HUES48 (cell line): ENCODE measurements around the gene HNRNPR.

Experiments used
- H3K27ac ChIP-seq: one replicate; pipeline ENCODE4 v1.7.0; 2013; ENCODE audit warnings: low read depth, low read length, inconsistent platforms
- H3K27me3 ChIP-seq: 2 replicates; pipeline ENCODE4 v1.6.1; 2013; ENCODE audit warnings: mild to moderate bottlenecking, low read length; ENCODE audit not compliant: control insufficient read depth, insufficient read depth
- H3K36me3 ChIP-seq: 2 replicates; pipeline ENCODE4 v1.6.1; 2013; ENCODE audit warnings: low read length; ENCODE audit not compliant: control insufficient read depth, insufficient read depth
- H3K4me1 ChIP-seq: 2 replicates; pipeline ENCODE4 v1.6.1; 2013; ENCODE audit warnings: mild to moderate bottlenecking, low read length; ENCODE audit not compliant: control insufficient read depth, insufficient read depth
- H3K4me3 ChIP-seq: 2 replicates; pipeline ENCODE4 v1.5.1; 2013; ENCODE audit warnings: mild to moderate bottlenecking, low read depth, low read length
- H3K9ac ChIP-seq: 2 replicates; pipeline ENCODE4 v1.6.1; 2013; ENCODE audit warnings: mild to moderate bottlenecking, low read depth, low read length, moderate library complexity
- H3K9me3 ChIP-seq: 2 replicates; pipeline ENCODE4 v1.6.1; 2013; ENCODE audit warnings: low read length; ENCODE audit not compliant: control insufficient read depth, insufficient read depth

The HNRNPR gene

DNA sequence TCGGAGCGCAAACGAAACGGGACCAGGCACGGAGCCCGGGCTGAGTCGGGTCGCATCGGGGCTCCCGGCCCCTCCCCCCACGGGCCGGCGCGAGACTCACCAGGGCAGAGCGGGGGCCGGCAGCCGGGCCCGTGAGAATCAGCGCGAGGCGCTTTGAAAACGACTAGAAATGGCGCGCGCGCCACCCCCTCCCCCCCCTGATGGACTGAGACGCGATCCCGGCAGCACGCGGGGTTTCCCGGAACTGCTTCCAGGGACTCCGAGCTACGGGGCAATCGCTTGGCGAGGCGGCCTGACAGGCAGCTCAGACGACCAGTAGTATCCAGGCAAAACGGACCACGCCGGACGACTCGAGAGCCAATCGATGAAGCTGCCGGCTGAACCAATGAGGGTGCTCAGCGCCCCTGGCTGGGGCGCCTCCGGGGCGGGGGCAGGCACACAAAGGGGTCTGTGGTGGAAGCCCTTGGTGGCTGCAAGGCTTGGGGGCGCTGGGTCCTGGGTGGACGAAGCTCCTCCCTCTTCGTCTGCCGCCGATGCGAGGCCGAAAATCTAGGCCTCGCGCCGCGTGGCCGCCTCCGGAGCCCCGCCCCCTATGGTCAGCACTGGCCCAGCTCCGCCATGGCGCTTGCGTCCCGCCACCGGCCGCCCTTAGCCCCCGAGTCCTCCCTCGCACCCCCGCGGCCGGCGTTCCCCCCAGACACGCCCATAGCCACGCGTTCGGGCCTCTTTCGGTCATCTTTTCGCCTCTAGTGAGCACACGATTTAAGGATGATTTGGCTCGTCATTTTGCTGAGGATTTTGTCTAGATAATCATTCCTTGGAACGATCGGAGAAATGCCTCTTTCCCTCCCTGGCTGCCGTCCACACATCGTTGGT lies at the start of gene HNRNPR:
HNRNPR (minus strand) TSS at position 174 of the 876 bp plus-strand sequence. CDS start 3,276 bp downstream, outside the sequence.
- Histone ChIP-seq H3K4me1 (peaks cover 18% of the 10 kb centered on the region), H3K27ac (peak within 1 kb of the TSS; percentile 96), H3K4me3 (peak within 1 kb of the TSS; percentile 98), H3K9me3 (no peaks in the 10 kb centered on the region), H3K36me3 (peaks cover 4% of the 10 kb centered on the region; the same call in 1 of the 2 replicates), H3K27me3 (peaks cover 33% of the 10 kb centered on the region), H3K9ac (peak within 1 kb of the TSS; percentile 88)

- Histone ChIP-seq H3K9ac (no peak overlapping the region), H3K27ac (no peak overlapping the region), H3K4me1 (peaks cover 12% of the 10 kb centered on the region), H3K4me3 (no peak overlapping the region), H3K9me3 (no peaks in the 10 kb centered on the region), H3K27me3 (peaks cover 93% of the 10 kb centered on the region), H3K36me3 (no peaks in the 10 kb centered on the region)
Measured at GRCh38 chr1:23393706-23394105, 49.6 kb upstream of the HNRNPR start.

DNA sequence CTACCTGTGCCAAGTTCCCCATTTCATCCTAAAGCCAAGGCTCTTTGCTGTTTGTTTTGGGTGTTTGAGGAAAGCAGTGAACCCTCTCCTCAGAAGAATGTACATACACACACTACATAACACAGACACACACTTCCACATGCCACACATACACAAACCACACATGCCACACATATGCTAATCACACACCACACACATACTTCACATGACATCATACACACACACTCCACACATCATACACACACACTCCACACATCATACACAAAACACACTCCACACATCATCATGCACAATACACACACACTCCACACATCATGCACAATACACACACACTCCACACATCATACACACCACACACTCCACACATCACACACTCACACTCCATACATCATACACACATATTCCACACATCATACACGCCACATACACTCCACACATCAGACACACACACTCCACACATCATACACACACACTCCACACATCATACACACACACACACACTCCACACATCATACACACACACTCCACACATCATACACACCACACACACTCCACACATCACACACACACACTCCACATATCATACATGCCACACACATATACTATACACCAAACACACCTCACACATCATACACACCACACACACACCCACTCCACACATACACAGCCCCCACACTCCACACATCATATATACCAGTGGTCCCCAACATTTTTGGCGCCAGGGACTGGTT lies 48.2 kb upstream of the HNRNPR start:
- Histone ChIP-seq H3K27me3 (peaks cover 90% of the 10 kb centered on the region), H3K9ac (no peak overlapping the region), H3K9me3 (no peaks in the 10 kb centered on the region), H3K4me3 (no peak overlapping the region), H3K36me3 (no peaks in the 10 kb centered on the region), H3K4me1 (peaks cover 12% of the 10 kb centered on the region), H3K27ac (no peak overlapping the region)

GRCh38 chr1:23389837-23390321 lies 45.8 kb upstream of the HNRNPR start:
- Histone ChIP-seq H3K9me3 (no peaks in the 10 kb centered on the region), H3K4me3 (no peak overlapping the region), H3K27me3 (peaks cover 88% of the 10 kb centered on the region), H3K27ac (no peak overlapping the region), H3K9ac (no peak overlapping the region), H3K36me3 (no peaks in the 10 kb centered on the region), H3K4me1 (peaks cover 6% of the 10 kb centered on the region)

- H3K27ac ChIP-seq, result no peak overlapping the region
- no peaks in the 10 kb centered on the region for H3K36me3 ChIP-seq
- no peaks in the 10 kb centered on the region for H3K4me1 ChIP-seq
- H3K9ac ChIP-seq, result no peak overlapping the region
- H3K4me3 ChIP-seq, result no peak overlapping the region
- peaks cover 87% of the 10 kb centered on the region for H3K27me3 ChIP-seq
- H3K9me3 ChIP-seq, result no peaks in the 10 kb centered on the region
Measured at GRCh38 chr1:23387494-23387893, 43.4 kb upstream of the HNRNPR start.

GRCh38 chr1:23385119-23385621 lies 41.1 kb upstream of the HNRNPR start:
- H3K4me3 ChIP-seq, result no peak overlapping the region
- H3K27ac ChIP-seq, result no peak overlapping the region
- H3K9ac ChIP-seq, result no peak overlapping the region
- H3K27me3 ChIP-seq, result peaks cover 90% of the 10 kb centered on the region
- no peaks in the 10 kb centered on the region for H3K36me3 ChIP-seq
- H3K9me3 ChIP-seq, result no peaks in the 10 kb centered on the region
- no peaks in the 10 kb centered on the region for H3K4me1 ChIP-seq

DNA sequence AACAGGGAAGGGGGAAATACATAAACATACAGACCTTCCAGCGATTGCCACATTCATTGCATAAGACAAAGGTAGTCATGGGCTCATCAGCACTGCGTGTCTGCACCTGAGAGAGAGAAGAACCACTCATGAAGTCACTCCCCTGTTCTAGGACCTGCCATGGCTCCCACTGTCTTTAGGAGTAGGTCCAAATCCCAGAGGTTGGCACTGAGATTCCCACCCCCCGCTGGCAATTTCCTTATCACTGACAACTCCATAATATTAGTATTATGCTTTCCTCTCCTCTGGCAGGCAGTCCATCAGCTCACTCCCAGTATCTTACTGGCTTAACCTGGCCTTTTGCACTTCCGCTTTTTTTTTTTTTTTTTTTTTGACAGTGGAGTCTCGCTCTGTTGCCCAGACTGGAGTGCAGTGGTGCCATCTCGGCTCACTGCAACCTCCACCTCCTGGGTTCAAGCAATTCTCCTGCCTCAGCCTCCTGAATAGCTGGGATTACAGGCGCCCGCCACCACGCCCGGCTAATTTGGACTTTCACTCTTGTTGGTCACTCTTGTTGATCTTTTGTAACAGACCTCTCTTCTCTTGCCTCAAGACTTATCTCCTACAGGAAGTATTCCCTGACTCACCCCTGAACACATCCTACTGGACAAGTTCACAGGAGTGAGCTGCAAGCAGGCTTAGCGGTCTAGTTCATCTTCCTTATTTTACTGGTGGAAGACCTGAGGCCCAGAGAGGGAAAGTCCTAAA lies 40.4 kb upstream of the HNRNPR start:
- H3K9me3 ChIP-seq, result no peaks in the 10 kb centered on the region
- H3K27ac ChIP-seq, result no peak overlapping the region
- no peaks in the 10 kb centered on the region for H3K4me1 ChIP-seq
- no peak overlapping the region for H3K4me3 ChIP-seq
- no peaks in the 10 kb centered on the region for H3K36me3 ChIP-seq
- no peak overlapping the region for H3K9ac ChIP-seq
- H3K27me3 ChIP-seq, result peaks cover 90% of the 10 kb centered on the region

GRCh38 chr1:23383577-23384311 lies 39.7 kb upstream of the HNRNPR start:
- H3K27ac ChIP-seq, result no peak overlapping the region
- H3K9ac ChIP-seq, result no peak overlapping the region
- no peaks in the 10 kb centered on the region for H3K36me3 ChIP-seq
- no peak overlapping the region for H3K4me3 ChIP-seq
- no peaks in the 10 kb centered on the region for H3K4me1 ChIP-seq
- H3K27me3 ChIP-seq, result peaks cover 87% of the 10 kb centered on the region
- H3K9me3 ChIP-seq, result no peaks in the 10 kb centered on the region

GRCh38 chr1:23381233-23381885 lies 37.3 kb upstream of the HNRNPR start:
- Histone ChIP-seq H3K36me3 (no peaks in the 10 kb centered on the region), H3K4me3 (no peak overlapping the region), H3K9me3 (no peaks in the 10 kb centered on the region)

GRCh38 chr1:23380719-23381118 lies 36.6 kb upstream of the HNRNPR start:
- Histone ChIP-seq H3K9me3 (no peaks in the 10 kb centered on the region), H3K4me1 (no peaks in the 10 kb centered on the region), H3K27me3 (peaks cover 92% of the 10 kb centered on the region), H3K36me3 (no peaks in the 10 kb centered on the region), H3K4me3 (no peak overlapping the region), H3K27ac (no peak overlapping the region), H3K9ac (no peak overlapping the region)

More at GRCh38 chr1:23381233-23381885, 37.3 kb upstream of the HNRNPR start:
- peaks cover 92% of the 10 kb centered on the region for H3K27me3 ChIP-seq
- no peaks in the 10 kb centered on the region for H3K4me1 ChIP-seq
- no peak overlapping the region for H3K9ac ChIP-seq
- H3K27ac ChIP-seq, result no peak overlapping the region
